Measurements from ENCODE around the gene RBX1. TPM values are rescaled to one million over a fixed set of nuclear protein-coding genes. Genes with fewer than 3 reads are reported as not detected.

RBX1 gene
- polyA plus RNA-seq, 1 donor from 2014 or later: 181 TPM

DNA sequence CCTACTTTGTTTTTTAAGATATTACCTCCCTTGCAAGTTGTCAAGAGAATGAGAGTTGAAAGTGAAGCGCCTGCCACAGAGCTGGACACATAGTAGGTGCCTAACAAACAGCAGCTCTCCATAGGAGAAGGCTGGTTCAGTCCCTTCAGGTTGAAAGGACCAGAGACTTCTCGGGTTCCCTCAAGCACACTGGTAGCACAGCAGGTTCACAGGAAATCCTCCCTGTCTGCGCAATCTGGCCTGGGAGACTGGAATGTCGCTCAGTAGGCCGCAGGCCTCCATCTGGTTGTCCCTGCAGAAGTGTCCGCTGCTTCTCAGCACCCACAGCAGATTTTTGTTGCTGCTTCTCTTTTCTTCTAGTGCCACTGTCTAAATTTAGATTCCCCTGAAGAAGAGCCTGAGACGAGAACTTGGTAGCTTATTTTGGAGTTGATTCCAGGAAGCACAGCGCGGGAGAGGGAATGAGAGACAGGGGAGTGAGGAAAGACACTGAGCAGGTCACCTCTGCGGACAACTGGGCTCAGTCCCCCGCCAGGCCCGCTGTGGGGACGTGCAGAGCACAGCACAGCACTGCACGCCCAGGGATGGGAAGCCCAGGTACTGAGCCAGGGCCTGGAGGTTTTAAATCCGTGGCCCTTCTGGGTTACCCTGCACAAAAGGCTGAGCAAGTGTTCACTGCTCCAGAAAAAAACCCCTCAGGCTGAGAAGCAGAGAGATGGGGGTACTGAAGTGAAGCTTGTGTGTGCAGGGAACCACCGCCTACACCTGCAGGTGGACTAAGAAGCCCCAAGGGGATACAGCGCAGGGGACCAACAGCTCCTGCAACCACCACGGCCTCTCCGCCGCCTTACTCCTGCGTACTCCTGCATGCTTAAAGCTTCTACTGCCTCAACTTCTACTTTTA is 31.6 kb downstream of the RBX1 start:
- Histone ChIP-seq H2AFZ (ENCODE audit: low read depth, low read length) (no peak overlapping the region), H3K27ac (ENCODE audit: low read length) (no peak overlapping the region)

DNA sequence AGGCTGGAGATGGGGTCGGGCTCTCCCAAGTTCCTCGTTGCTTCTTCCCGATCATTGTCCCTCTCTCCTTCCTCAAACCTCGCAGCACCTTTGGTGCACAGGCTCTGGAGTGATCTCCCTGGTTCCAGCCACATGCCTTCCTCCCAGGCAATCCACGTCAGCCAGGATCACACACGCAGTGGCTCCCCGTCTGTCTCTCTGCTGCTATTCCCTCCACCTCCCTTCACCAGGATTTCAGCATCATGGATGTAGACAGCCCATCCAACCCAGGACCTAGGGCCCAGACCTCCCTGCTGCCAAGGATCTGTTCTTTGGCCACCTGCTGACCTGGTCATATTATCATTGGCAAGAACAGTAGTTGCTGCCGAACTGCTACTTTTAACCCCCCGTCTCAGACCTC is 40.1 kb downstream of the RBX1 start:
- Histone ChIP-seq H3K36me3 (ENCODE audit: insufficient read depth, low read length) (no peaks in the 10 kb centered on the region), H2AFZ (ENCODE audit: low read depth, low read length) (no peak overlapping the region), H3K27ac (ENCODE audit: low read length) (no peak overlapping the region), H3K4me2 (ENCODE audit: low read length) (no peak overlapping the region), H3K27me3 (ENCODE audit: insufficient read depth, low read depth, low read length) (no peaks in the 10 kb centered on the region), H3K79me2 (replicated peaks; ENCODE audit: insufficient read depth, low read length) (no peaks in the 10 kb centered on the region), H4K20me1 (ENCODE audit: insufficient read depth) (no peaks in the 10 kb centered on the region), H3F3A (ENCODE audit: insufficient read depth, low read length, poor library complexity, severe bottlenecking) (no peaks in the 10 kb centered on the region), H3K4me3 (ENCODE audit: low read length) (no peak overlapping the region), H3K9me3 (ENCODE audit: low read length) (no peaks in the 10 kb centered on the region), H3K9me2 (ENCODE audit: insufficient read depth, low read length) (no peaks in the 10 kb centered on the region), H3K9ac (ENCODE audit: low read length) (no peak overlapping the region)
- TF ChIP-seq TAF1 (IDR thresholded peaks at IDR 0.05; ENCODE audit: low read depth) (no peak), MXI1 (conservative IDR thresholded peaks at IDR 0.05; ENCODE audit: poor library complexity, severe bottlenecking) (no peak), EZH2 (IDR thresholded peaks at IDR 0.05; ENCODE audit: borderline replicate concordance, insufficient read depth, low read length, poor library complexity, severe bottlenecking) (no peak), POLR2AphosphoS5 (IDR thresholded peaks at IDR 0.05) (no peak), RAD21 (conservative IDR thresholded peaks at IDR 0.05) (no peak), EP300 (conservative IDR thresholded peaks at IDR 0.05; ENCODE audit: poor library complexity, severe bottlenecking) (no peak), SMC3 (conservative IDR thresholded peaks at IDR 0.05; ENCODE audit: poor library complexity) (no peak)
- TF ChIP-seq, protein P1, sequence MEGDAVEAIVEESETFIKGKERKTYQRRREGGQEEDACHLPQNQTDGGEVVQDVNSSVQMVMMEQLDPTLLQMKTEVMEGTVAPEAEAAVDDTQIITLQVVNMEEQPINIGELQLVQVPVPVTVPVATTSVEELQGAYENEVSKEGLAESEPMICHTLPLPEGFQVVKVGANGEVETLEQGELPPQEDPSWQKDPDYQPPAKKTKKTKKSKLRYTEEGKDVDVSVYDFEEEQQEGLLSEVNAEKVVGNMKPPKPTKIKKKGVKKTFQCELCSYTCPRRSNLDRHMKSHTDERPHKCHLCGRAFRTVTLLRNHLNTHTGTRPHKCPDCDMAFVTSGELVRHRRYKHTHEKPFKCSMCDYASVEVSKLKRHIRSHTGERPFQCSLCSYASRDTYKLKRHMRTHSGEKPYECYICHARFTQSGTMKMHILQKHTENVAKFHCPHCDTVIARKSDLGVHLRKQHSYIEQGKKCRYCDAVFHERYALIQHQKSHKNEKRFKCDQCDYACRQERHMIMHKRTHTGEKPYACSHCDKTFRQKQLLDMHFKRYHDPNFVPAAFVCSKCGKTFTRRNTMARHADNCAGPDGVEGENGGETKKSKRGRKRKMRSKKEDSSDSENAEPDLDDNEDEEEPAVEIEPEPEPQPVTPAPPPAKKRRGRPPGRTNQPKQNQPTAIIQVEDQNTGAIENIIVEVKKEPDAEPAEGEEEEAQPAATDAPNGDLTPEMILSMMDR (IDR thresholded peaks at IDR 0.05; ENCODE audit: poor library complexity, severe bottlenecking): no peak
- TF ChIP-seq, protein P2, sequence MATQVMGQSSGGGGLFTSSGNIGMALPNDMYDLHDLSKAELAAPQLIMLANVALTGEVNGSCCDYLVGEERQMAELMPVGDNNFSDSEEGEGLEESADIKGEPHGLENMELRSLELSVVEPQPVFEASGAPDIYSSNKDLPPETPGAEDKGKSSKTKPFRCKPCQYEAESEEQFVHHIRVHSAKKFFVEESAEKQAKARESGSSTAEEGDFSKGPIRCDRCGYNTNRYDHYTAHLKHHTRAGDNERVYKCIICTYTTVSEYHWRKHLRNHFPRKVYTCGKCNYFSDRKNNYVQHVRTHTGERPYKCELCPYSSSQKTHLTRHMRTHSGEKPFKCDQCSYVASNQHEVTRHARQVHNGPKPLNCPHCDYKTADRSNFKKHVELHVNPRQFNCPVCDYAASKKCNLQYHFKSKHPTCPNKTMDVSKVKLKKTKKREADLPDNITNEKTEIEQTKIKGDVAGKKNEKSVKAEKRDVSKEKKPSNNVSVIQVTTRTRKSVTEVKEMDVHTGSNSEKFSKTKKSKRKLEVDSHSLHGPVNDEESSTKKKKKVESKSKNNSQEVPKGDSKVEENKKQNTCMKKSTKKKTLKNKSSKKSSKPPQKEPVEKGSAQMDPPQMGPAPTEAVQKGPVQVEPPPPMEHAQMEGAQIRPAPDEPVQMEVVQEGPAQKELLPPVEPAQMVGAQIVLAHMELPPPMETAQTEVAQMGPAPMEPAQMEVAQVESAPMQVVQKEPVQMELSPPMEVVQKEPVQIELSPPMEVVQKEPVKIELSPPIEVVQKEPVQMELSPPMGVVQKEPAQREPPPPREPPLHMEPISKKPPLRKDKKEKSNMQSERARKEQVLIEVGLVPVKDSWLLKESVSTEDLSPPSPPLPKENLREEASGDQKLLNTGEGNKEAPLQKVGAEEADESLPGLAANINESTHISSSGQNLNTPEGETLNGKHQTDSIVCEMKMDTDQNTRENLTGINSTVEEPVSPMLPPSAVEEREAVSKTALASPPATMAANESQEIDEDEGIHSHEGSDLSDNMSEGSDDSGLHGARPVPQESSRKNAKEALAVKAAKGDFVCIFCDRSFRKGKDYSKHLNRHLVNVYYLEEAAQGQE (IDR thresholded peaks at IDR 0.05; ENCODE audit: borderline replicate concordance): no peak

More for the DNA sequence above, 31.6 kb downstream of the RBX1 start:
- no peaks in the 10 kb centered on the region for H3K27me3 ChIP-seq (ENCODE audit: insufficient read depth, low read depth, low read length)
- H3K9ac ChIP-seq (ENCODE audit: low read length): no peak overlapping the region
- H3F3A ChIP-seq (ENCODE audit: insufficient read depth, low read length, poor library complexity, severe bottlenecking): no peaks in the 10 kb centered on the region
- no peaks in the 10 kb centered on the region for H3K9me3 ChIP-seq (ENCODE audit: low read length)
- H3K4me2 ChIP-seq (ENCODE audit: low read length): no peak overlapping the region
- H3K79me2 ChIP-seq (replicated peaks; ENCODE audit: insufficient read depth, low read length): no peaks in the 10 kb centered on the region
- H3K36me3 ChIP-seq (ENCODE audit: insufficient read depth, low read length): no peaks in the 10 kb centered on the region
- no peaks in the 10 kb centered on the region for H3K9me2 ChIP-seq (ENCODE audit: insufficient read depth, low read length)
- no peak overlapping the region for H3K4me3 ChIP-seq (ENCODE audit: low read length)
- TF ChIP-seq, protein P2 (IDR thresholded peaks at IDR 0.05; ENCODE audit: borderline replicate concordance): no peak
- TF ChIP-seq MXI1 (conservative IDR thresholded peaks at IDR 0.05; ENCODE audit: poor library complexity, severe bottlenecking) (no peak), EZH2 (IDR thresholded peaks at IDR 0.05; ENCODE audit: borderline replicate concordance, insufficient read depth, low read length, poor library complexity, severe bottlenecking) (no peak), SMC3 (conservative IDR thresholded peaks at IDR 0.05; ENCODE audit: poor library complexity) (no peak), RAD21 (conservative IDR thresholded peaks at IDR 0.05) (no peak), EP300 (conservative IDR thresholded peaks at IDR 0.05; ENCODE audit: poor library complexity, severe bottlenecking) (no peak), POLR2AphosphoS5 (IDR thresholded peaks at IDR 0.05) (no peak), TAF1 (IDR thresholded peaks at IDR 0.05; ENCODE audit: low read depth) (no peak)
- TF ChIP-seq, protein P1 (IDR thresholded peaks at IDR 0.05; ENCODE audit: poor library complexity, severe bottlenecking): no peak
- no peaks in the 10 kb centered on the region for H4K20me1 ChIP-seq (ENCODE audit: insufficient read depth)
